HL-60 (cell line): Measurements from ENCODE around the gene CRABP1.

ENCODE experiments used
- CTCF ChIP-seq: IDR thresholded peaks from one replicate; pipeline ENCODE4 v1.5.1; 2011; ENCODE audit warnings: low read length, control low read depth, inconsistent platforms; ENCODE audit not compliant: insufficient read depth
- GABPA ChIP-seq: IDR thresholded peaks from 2 replicates; pipeline ENCODE4 v1.6.1; 2012; ENCODE audit warnings: low read depth
- POLR2AphosphoS5 ChIP-seq: IDR thresholded peaks from 2 replicates; pipeline ENCODE4 v1.6.1; 2012; ENCODE audit warnings: low read depth
- SPI1 ChIP-seq: IDR thresholded peaks from 2 replicates; pipeline ENCODE4 v1.6.1; 2012; ENCODE audit warnings: low read depth, mild to moderate bottlenecking, borderline replicate concordance
- TF ChIP-seq, protein P1 (sequence below): IDR thresholded peaks from 2 replicates; pipeline ENCODE4 v1.6.1; 2012; ENCODE audit warnings: low read depth; ENCODE audit not compliant: insufficient replicate concordance

GRCh38 chr15:78311292-78311691 is 28.9 kb upstream of the CRABP1 start:
- no peak for TF ChIP-seq CTCF
- TF ChIP-seq, protein P1, sequence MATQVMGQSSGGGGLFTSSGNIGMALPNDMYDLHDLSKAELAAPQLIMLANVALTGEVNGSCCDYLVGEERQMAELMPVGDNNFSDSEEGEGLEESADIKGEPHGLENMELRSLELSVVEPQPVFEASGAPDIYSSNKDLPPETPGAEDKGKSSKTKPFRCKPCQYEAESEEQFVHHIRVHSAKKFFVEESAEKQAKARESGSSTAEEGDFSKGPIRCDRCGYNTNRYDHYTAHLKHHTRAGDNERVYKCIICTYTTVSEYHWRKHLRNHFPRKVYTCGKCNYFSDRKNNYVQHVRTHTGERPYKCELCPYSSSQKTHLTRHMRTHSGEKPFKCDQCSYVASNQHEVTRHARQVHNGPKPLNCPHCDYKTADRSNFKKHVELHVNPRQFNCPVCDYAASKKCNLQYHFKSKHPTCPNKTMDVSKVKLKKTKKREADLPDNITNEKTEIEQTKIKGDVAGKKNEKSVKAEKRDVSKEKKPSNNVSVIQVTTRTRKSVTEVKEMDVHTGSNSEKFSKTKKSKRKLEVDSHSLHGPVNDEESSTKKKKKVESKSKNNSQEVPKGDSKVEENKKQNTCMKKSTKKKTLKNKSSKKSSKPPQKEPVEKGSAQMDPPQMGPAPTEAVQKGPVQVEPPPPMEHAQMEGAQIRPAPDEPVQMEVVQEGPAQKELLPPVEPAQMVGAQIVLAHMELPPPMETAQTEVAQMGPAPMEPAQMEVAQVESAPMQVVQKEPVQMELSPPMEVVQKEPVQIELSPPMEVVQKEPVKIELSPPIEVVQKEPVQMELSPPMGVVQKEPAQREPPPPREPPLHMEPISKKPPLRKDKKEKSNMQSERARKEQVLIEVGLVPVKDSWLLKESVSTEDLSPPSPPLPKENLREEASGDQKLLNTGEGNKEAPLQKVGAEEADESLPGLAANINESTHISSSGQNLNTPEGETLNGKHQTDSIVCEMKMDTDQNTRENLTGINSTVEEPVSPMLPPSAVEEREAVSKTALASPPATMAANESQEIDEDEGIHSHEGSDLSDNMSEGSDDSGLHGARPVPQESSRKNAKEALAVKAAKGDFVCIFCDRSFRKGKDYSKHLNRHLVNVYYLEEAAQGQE: no peak
- no peak for TF ChIP-seq POLR2AphosphoS5
- no peak for TF ChIP-seq GABPA
- TF ChIP-seq SPI1: no peak
